ENCODE results near the gene MARK3.

DNA sequence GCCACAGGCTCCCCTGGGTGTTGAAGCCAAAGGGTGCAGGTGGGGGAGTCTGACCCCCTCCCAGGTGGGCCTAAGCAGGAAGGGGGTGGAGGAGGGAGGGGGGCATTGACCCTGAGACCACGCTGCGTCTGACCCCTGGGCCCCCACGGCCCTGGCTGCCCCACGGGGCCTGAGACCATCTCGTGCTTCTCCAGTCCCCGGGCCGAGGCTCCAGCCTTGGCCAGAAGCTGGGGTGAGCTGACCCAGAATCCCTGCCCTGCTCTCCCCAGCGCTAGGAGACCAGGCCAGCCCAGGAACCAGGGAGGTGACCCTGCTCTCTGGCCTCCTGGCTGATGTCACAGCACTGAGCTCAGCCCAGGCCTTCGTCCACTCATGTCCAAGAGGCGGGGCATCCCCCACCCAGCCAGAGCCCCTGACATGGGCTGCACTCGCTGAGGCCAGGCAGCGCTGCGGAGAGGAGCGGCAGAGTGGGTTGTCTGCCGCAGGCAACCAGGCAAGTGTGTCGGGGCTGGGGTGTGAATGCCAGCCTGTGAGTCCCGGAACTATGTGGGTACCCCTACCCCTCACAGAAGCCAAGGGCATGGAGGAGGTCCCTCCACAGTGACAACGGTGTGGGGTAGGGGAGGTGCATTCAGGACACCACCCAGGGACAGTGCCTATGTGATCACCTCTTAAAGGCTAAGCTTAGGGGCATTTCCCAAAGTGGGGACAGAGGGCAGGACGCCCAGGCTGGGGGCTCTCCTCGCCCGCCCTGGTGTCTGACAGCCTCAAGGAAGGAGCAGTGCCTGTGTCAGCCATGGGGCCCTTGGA is 150.1 kb downstream of the MARK3 start:
- no peak for TF ChIP-seq ZBED1 (IDR thresholded peaks at IDR 0.05; ENCODE audit: borderline replicate concordance)
- TF ChIP-seq POLR2A (IDR thresholded peaks at IDR 0.05; ENCODE audit: low read depth, low read length), result no peak; the same call in 1 of the 2 replicates
- TF ChIP-seq, protein P1, sequence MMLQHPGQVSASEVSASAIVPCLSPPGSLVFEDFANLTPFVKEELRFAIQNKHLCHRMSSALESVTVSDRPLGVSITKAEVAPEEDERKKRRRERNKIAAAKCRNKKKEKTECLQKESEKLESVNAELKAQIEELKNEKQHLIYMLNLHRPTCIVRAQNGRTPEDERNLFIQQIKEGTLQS (IDR thresholded peaks at IDR 0.05; ENCODE audit: borderline replicate concordance, extremely low read depth, low read depth, low read length), result no peak
- 0 out of 2 replicates have a peak, but pooled peaks have one; percentile 50 for TF ChIP-seq POLR2AphosphoS5 (IDR thresholded peaks at IDR 0.05; ENCODE audit: low read length)
- no peak for TF ChIP-seq ZSCAN29 (IDR thresholded peaks at IDR 0.05)
- no peak for TF ChIP-seq EZH2 (IDR thresholded peaks at IDR 0.05; ENCODE audit: borderline replicate concordance, control insufficient read depth, low read depth, low read length)
- no peak for TF ChIP-seq FOS (IDR thresholded peaks at IDR 0.05; ENCODE audit: borderline replicate concordance, extremely low read depth, insufficient read length)
- no peak for TF ChIP-seq SREBF2 (IDR thresholded peaks at IDR 0.05; ENCODE audit: low read length)
- TF ChIP-seq ATF7 (IDR thresholded peaks at IDR 0.05; ENCODE audit: low read depth), result no peak
- TF ChIP-seq BCL3 (IDR thresholded peaks at IDR 0.05; ENCODE audit: borderline replicate concordance, insufficient read depth, low read depth, low read length, poor library complexity, severe bottlenecking), result no peak

All from GM12878 (cell line).